Fibroblast of peridontal ligament (primary cell): ENCODE measurements around the gene A4GNT.
"Not testable (repeated sequence)": the region's sequence is repeated elsewhere in the genome, so short reads cannot be mapped to it uniquely, and the experiment has no call there.

ENCODE experiments used
- DNase-seq: peaks from one replicate; pipeline ENCODE4 v3.0.0-alpha.2; 2010; ENCODE audit errors: extremely low read depth

A4GNT gene

GRCh38 chr3:138132239-138132638 is at the start of gene A4GNT:
A4GNT (minus strand) TSS chr3:138132390; CDS start chr3:138131256, 1,134 bp downstream.
- DNase-seq: no peak

- DNase-seq: peak; percentile 29
Observed at GRCh38 chr3:138180375-138181029, 48.3 kb upstream of the A4GNT start.

- peak; percentile 88 for DNase-seq
Observed at GRCh38 chr3:138174421-138175131, 42.4 kb upstream of the A4GNT start, which contains the start of gene DBR1. DBR1 (minus strand) TSS chr3:138174921; CDS start chr3:138174795, 126 bp downstream.

DNA sequence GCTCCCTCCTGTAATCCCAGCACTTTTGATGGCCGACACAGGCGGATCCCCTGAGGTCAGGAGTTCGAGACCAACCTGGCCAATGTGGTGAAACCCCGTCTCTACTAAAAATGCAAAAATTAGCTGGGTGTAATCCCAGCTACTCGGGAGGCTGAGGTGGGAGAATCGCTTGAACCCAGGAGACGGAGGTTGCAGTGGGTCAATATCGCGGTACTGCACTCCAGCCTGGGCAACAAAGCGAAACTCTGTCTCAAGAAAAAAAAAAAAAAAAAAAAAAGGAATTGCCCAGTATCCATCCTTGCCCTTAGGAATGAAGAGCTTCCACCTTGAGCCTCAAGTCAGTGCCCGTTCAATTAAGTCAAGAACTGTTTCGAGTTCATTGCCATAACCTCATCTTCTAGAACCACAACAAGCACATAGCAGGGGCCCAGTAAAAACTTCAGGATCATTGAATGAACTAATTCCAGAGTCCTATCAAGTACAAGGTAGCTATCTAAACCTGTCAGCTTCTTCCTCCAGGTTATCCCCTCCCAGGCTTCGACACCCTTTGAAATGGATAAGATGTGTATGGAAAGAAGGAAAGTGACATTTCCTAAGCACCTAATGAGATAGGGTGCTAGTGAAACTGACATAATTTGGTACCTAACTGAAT is 41.7 kb upstream of the A4GNT start:
- DNase-seq: peak; percentile 13

DNA sequence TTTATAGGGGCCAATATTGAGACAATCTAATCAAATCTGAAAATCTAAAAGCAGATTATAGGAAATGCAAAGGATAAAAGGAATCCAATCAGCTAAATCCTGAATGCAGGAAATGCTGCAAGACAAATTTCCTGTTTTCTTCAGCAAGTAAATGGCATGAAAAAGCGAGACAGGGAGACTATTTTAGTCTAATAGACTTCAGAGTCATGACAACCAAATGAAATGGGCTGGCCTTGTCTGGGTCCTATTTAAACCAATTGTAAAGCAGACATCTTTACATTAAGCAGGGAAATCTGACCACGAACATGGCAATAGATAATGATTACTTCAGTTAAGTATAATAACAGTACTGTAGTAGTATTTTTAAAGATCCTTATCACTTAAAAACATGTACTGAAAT is 40.4 kb upstream of the A4GNT start:
- DNase-seq: no peak

DNA sequence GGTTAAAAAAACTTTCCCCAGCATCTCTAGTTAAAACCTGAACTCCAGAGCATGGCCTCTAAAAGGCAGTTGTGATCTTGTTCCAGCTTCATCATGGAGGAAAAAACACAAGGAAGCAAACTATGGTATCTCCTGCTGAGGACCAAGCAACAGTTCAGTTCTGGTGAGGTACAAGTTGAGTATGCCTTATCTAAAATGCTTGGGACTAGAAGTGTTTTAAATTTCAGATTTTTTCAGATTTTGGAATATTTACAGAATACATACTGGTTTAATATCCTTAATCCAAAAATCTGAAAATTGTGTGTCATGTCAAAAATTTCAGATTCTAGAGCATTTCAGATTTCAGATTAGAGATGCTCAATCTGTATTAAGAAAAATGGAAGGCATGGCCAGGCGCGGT is 32.9 kb upstream of the A4GNT start:
- no peak for DNase-seq

- DNase-seq: no peak
Observed at GRCh38 chr3:138157743-138158142, 25.6 kb upstream of the A4GNT start.

DNA sequence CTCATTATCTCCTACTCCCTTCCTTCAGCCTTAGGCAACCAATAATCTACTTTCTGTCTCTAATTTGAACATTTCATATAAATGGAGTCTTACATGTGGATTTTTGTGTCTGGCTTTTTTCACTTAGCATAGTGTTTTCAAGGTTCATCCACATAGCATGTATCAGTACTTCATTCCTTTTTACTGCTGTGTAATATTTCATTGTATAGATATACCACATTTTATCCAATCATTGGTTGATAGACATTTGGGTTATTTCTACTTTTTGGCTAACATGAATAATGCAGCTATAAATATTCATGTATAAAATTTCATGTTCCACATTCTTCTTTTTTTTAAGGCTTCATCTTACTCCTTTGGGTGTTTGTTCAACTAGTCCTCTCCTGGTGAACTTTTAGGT is 22.3 kb upstream of the A4GNT start:
- DNase-seq: no peak

GRCh38 chr3:138148503-138148902 is 16.3 kb upstream of the A4GNT start:
- DNase-seq: no peak

- not testable (repeated sequence) for DNase-seq
Observed at GRCh38 chr3:138142181-138142580, 10.0 kb upstream of the A4GNT start.

- no peak for DNase-seq
Observed at GRCh38 chr3:138140940-138141339, 8.8 kb upstream of the A4GNT start.

- DNase-seq: no peak
Observed at GRCh38 chr3:138139691-138140090, 7.5 kb upstream of the A4GNT start.

DNA sequence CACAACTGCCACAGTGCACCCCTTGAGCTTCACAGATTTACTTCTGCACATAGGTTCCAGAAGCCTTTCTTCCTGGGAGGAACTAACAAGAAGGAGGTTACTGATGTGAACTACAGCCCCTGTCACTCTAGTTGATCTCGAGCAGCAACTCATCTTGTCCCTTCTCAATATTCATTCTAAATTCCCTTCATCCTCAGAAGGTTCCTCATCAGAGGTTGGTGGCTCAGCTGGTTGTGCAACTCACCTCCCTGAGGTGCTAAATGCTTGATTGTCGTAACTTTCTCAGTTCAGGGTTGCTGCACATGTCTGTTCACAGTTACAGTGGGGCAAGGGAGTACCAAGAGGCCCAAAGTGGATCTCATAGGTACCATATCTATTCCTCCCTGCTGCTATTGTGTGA is 5.7 kb upstream of the A4GNT start:
- DNase-seq: no peak

GRCh38 chr3:138136201-138136600 is 4.0 kb upstream of the A4GNT start:
- no peak for DNase-seq

GRCh38 chr3:138135833-138136194 is 3.6 kb upstream of the A4GNT start:
- no peak for DNase-seq

- DNase-seq: no peak
Observed at GRCh38 chr3:138135146-138135832, 3.1 kb upstream of the A4GNT start.

DNA sequence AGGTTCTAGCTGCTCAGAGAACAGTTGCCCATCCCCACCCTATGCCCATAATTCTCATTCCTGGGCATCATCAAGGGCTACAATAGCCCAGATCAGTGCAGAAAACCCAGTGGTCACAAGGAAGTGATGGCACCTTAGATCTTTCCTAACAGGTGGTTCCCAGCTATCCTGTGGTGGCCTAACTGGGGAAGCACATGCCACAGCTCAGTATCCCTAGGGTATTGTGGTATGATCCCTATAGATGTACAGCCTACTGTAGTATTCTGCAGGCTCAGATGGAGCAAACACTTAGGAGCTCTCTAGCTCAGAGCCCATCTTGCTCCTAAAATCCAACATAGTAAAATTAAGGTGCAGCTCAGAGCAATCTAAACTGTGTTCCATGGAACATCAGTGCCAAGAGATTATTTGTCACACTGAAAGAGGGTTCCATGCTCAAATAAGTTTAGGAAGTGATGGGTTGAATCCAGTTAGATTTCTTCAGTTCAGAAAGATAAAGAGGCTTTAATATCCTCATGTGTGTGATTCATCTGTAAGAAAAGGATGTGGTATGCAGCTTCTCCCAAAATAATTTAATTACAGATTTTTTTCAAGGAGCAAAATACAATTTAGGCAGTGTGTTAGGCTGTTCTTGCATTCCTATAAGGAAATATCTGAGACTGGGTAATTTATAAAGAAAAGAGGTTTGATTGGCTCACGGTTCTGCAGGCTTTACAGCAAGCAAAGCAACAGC is 4.4 kb downstream of the A4GNT start:
- DNase-seq: no peak

DNA sequence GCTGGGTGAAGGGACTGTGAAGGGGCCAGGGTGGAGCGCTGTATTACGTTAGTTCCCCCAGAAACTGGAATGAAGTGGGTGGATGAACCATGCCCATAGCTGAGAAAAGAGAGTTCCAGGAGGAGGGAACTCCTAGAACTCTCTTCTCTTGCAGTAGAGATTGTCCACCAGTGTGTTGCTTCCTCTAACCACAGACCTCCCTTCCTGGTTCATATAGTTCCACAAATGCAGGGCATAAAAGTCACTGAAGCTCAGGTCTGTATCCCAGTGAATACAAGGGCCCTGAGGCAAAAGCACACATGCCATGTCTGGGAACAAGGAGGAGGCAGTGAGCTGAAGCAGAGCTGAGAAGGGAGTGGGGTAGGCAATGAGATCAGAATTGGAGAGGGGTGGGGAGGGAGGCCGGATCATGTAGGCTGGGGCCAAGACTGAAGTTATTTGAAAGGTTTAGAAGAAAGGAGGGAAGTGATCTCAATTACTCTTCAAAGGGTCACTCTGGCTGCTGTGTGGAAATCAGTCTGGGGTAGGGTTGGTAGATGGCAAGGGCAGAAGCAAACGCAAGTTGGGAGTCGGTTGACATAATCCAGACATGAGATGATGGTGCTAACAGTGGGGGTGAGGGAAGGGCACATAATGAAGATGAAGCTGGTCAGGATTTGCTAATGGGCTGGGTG is 6.5 kb downstream of the A4GNT start:
- peak; percentile 10 for DNase-seq

DNA sequence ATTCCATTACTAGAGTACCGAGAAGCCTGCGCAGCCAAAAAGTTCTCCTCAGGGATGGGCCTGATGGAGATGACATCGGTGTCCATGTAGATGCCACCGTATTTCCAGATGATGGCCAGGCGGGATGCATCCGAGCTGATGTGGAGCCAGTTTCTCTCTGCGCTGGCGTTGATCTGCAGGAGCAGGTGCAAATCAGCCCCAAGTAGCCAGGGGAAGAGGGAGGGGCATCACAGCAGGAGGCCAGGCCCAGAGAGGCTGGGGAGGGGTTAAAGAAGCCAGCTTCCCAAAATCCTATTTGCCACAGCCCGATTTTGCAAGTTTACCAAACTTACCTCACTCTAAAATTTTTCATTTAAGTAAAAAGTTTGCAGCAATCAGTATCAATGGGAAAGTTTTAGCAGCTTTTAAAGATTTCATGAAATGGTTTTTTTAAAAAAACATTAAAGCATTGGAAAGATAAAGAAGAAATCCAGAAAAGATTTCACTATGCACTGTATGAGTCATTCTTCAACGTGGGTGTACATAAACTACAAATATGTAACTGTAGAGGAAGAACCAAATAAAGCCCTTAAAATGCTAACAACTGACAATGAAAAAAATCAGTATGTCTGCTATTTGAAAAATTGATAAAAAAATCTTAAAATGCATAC is 7.4 kb downstream of the A4GNT start:
- peak; percentile 61 for DNase-seq

DNA sequence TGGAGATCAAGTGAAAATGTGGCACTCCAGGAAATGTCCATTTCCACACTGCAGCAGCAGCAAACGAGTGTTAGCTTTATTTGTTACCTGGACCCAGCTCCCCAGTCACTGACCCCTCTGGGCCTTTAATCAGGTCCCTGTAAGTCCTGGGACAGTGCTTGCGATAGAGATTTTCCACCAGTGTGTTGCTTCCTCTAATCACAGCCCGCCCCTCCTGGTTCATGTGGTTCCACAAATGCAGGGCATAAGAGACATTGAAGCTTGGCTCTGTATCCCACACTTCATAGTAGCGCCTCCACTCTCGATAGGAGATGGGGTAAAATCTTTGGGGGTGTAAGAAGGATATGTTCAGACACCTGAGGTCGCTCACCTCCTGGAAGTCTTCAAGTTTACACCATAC is 8.0 kb downstream of the A4GNT start:
- DNase-seq: no peak

- no peak for DNase-seq
Observed at GRCh38 chr3:138119423-138119766, 12.8 kb downstream of the A4GNT start.
